Fibroblast of villous mesenchyme (primary cell): Measurements from ENCODE around the gene ADH1B. TPM values are rescaled to one million over a fixed set of nuclear protein-coding genes. Genes with fewer than 3 reads are reported as not detected.

Source experiments
- DNase-seq: peaks from one replicate; pipeline ENCODE4 v3.0.0-alpha.2; 2010; ENCODE audit warnings: low read depth
- H3K4me3 ChIP-seq: 2 replicates; pipeline ENCODE4 v1.5.1; 2011; ENCODE audit warnings: low read depth, mild to moderate bottlenecking, low read length
- CTCF ChIP-seq: IDR thresholded peaks from 2 replicates; pipeline ENCODE4 v1.5.1; 2012; ENCODE audit warnings: low read depth, mild to moderate bottlenecking, low read length; ENCODE audit not compliant: insufficient read depth
- total RNA-seq: library from RNA; depleted of rRNA; stranded (reverse); fragments of >200 nt; gene quantifications from 2 replicates; pipeline ENCODE4 v1.2.3, GENCODE V29; 2012

ADH1B gene
- total RNA-seq, 1 donor, result 0.43 TPM

- no peak for TF ChIP-seq CTCF
- H3K4me3 ChIP-seq, result no peak overlapping the region
- peak; percentile 76 for DNase-seq
Measured at GRCh38 chr4:99301376-99302164, 19.6 kb downstream of the ADH1B start.

- no peak overlapping the region for H3K4me3 ChIP-seq
- no peak for TF ChIP-seq CTCF
- peak; percentile 98 for DNase-seq
Measured at GRCh38 chr4:99300934-99301333, 20.3 kb downstream of the ADH1B start.

DNA sequence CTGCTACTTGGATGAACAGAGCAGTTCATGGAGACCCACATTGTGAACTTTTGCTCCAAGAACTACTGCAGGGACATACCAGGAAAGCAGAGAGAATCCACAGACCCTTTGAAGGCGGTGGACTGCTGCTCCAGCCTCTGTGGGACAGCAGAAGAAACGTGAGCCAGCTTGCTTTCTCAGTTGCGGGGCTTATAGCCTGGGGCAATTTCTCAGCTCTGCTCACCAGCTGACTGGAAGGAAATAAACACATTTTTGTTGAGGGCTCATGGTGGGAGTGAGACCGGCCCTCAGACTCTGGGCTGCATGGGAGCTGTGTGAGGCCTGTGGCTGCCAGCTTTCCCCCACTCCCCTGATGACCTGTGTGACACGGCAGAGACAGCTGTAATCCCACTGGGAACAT lies 27.8 kb downstream of the ADH1B start:
- no peak for DNase-seq
- H3K4me3 ChIP-seq, result no peak overlapping the region
- no peak for TF ChIP-seq CTCF

- no peak for DNase-seq
- no peak for TF ChIP-seq CTCF
- no peak within 1 kb of the TSS for H3K4me3 ChIP-seq
Measured at GRCh38 chr4:99290848-99291786, 30.1 kb downstream of the ADH1B start, which contains the start of gene ADH1A. Gene ADH1A, minus strand, starts transcription at chr4:99290985. Its CDS starts 71 bp downstream, at chr4:99290914.

DNA sequence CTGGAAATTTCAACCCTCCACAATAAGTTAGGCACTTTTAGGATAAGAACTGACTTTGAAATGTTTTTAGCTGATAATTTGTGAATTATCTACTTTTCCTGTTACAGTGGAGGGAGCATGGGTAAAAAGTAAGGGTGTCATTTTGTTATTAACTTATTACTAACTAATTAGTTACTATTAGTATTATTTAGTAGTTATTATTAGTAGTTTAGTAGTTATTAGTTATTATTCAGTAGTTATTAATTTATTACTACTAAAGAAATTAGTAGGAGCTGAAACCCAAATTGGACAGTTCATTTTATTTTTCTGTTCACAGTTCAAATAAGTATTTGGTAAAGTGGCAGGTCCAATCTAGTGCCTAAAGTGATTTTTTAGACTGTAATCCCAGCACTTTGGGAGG lies 35.8 kb downstream of the ADH1B start:
- no peak overlapping the region for H3K4me3 ChIP-seq
- TF ChIP-seq CTCF, result no peak
- DNase-seq, result no peak

- DNase-seq, result no peak
- no peak overlapping the region for H3K4me3 ChIP-seq
- TF ChIP-seq CTCF, result no peak
Measured at GRCh38 chr4:99282731-99283130, 38.5 kb downstream of the ADH1B start.
